ENCODE results near the gene SAMD8.
"Not testable (repeated sequence)": the region's sequence is repeated elsewhere in the genome, so short reads cannot be mapped to it uniquely, and the experiment has no call there.

The SAMD8 gene

DNA sequence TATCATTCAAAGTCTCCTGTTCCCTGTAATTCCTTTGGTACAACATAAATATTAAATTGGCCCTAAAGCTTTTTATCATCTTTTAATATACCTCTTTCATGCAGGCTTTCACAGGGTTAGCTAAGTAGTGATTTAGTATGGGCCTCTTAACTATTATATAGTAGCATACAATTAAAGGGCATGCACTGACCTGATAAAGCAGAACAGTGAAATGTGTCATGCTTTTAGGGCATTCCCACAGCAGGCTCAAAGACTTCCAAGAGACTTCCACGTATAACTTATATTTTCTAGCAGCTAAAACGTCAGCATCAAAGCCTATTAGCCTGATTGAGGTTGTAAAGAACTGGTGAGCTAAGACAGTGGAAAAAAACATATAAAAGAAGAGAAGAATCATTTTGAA lies 35.3 kb downstream of the SAMD8 start:
- DNase-seq, result no peak

DNA sequence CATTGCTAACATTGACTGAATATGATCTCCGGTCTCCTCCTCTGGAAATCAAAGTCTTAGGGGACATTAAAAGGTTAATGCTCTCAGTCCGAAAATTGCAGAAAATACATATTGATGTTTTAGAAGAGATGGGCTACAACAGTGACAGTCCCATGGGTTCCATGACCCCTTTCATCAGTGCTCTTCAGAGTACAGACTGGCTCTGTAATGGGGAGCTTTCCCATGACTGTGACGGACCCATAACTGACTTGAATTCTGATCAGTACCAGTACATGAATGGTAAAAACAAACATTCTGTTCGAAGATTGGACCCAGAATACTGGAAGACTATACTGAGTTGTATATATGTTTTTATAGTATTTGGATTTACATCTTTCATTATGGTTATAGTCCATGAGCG lies 39.2 kb downstream of the SAMD8 start:
- no peak for DNase-seq

- DNase-seq, result no peak
These were observed 48.1 kb downstream of the SAMD8 start for GRCh38 chr10:75159519-75159918.

DNA sequence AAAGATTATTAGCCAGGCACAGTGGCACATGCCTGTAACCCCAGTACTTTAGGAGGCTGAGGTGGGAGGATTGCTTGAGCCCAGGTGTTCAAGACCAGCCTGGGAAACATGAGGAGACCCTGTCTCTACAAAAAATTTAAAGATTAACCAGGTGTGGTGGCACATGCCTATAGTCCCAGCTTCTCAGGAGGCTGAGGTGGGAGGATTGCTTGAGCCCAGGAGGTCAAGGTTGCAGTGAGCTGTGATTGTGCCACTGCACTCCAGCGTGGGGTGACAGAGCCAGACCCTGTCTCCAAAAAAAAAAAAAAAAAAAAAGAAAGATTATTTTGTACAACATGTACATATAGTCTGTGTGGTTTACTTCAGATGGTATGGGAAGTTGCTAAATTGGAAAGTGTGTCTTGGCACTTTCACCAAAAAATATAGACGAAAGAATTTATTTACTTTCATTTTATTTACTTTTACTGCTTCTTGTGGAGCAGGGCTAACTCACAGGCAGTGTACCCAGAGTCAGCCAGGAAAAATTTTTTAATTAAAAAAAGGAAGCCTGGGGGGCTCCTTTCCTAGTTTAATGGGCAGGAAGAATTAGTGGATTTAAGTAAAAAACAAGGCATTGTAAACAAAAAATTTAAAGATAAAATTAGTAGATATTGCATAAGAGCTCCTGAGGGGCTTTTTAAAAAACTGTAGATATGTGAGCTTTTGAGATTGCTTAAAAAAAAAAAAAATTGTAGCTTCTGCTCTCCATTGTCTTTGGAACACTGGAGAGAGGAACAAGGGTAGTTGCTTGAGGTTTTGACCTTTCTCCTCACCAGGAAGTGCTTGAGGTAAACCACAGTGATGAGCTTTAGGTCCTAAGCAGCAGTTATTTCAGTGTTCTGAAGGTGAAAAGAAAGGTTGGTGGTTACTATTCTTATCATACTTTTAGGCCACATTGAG lies 54.5 kb downstream of the SAMD8 start:
- DNase-seq, result peak; percentile 16

GRCh38 chr10:75166623-75166972 lies 55.1 kb downstream of the SAMD8 start:
- DNase-seq, result no peak

GRCh38 chr10:75168275-75168674 lies 56.8 kb downstream of the SAMD8 start:
- no peak for DNase-seq

GRCh38 chr10:75170215-75170614 lies 58.8 kb downstream of the SAMD8 start:
- no peak for DNase-seq

DNA sequence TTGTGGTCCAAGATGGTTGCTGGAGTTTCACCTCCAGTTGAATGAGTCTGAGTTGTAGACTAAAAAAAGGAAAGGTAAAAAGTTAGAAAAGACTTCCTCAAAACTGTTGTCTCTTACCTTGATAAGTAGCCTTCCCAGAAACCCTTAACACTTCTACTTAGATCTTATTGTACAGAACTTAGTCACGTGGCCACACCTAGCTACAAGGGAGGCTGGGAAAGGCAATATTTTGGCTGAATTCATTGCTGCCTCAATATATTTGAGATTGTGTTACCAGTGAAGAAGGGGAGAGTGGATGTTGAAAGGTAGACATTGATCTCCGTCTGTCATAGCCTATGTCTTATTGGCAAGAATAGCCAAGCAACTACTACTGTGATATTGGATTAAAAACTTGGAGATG lies 63.6 kb downstream of the SAMD8 start:
- no peak for DNase-seq

DNA sequence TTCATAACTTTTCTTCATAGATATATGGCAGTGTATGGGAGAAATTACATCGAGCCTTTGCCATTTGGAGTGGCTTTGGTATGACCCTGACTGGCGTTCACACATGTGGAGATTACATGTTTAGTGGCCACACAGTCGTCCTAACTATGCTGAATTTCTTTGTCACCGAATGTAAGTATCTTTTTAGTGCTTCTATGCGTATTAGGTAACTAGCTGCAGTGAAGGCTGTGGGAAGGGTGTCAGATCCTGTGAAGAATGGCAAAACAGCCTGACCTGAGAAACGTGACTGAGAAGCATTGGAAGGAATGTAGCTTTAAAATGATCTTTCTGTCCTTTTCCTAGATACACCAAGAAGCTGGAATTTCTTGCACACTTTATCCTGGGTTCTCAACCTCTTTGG lies 64.6 kb downstream of the SAMD8 start:
- DNase-seq, result no peak

DNA sequence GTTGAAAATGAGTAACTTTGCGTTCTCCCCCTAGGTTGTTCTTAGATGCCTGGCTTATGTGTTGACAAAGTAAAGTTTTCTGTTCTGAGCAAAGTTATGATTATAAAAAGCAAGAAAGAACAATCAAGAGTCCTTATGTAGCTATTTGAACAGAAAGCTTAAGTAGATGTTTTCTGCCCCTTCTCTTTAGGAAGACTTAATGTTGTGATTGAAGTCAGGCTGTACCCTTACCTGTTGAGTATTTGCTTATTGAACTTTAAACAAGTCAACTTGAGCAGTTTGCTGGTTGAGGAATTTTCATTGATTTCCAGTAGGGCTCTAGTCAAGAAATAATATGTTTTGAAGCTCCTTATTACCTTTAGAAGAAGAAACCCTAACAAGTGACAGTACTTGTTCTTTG lies 65.3 kb downstream of the SAMD8 start:
- no peak for DNase-seq

GRCh38 chr10:75179657-75180177 lies 68.3 kb downstream of the SAMD8 start:
- no peak for DNase-seq

DNA sequence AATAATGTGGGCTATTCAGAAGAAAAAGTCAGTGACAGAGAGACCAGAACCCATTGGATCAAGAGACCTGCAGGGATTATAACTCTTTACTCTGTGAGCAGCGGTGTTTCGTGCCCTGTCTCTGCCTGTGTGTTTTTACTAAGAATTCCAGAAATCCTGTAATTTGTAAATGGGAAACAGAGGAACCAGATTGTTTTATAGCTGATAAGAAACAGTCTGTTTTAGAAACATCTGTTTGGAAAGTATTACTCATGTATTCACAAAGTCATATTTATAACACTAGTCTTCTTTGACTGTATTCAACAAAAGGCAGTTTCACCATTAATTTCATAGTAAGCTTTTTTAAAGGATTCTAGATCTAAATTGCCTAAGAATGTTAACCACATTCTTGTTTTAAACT lies 69.1 kb downstream of the SAMD8 start:
- DNase-seq, result no peak

GRCh38 chr10:75181073-75181472 lies 69.6 kb downstream of the SAMD8 start:
- DNase-seq, result no peak

DNA sequence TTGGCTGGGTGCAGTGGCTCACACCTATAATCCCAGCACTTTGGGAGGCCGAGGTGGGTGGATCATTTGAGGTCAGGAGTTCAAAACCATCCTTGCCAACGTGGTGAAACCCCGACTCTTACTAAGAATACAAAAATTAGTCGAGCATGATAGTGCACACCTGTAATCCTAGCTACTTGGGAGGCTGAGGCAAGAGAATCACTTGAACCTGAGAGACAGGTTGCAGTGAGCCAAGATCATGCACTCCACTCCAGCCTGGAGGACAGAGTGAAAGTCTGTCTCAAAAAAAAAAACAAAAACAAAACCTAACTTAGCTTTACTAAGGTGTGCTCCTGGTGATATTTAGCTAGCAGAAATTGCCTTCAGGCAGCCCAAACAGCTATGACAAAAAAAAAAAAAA lies 74.9 kb downstream of the SAMD8 start:
- DNase-seq, result no peak

DNA sequence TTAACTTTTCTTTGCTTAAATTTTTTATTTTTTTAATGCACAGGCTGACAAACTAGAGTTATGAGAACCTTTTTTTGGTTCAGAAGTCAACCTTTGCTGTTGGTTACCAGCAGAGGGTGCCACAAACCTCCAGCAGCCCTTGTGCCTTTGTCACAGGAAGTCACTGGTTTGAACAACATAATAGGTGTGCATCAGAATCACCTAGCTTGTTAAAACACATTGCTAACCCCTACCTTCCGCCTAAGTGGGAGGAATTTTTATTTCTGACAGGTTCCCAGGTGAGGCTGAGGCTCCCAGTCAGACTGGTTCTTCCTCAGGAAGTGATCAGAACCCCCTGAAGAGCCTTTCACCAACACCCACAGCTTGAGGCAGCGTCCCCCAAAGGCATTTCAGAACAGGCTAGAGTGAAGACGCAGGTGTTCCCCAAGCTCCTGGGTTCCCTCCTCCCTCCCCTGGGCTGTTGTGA lies 76.5 kb downstream of the SAMD8 start:
- DNase-seq, result peak; percentile 86

GRCh38 chr10:75188522-75188921 lies 77.1 kb downstream of the SAMD8 start:
- DNase-seq, result not testable (repeated sequence)

GRCh38 chr10:75189266-75190096 lies 78.0 kb downstream of the SAMD8 start:
- no peak for DNase-seq

DNA sequence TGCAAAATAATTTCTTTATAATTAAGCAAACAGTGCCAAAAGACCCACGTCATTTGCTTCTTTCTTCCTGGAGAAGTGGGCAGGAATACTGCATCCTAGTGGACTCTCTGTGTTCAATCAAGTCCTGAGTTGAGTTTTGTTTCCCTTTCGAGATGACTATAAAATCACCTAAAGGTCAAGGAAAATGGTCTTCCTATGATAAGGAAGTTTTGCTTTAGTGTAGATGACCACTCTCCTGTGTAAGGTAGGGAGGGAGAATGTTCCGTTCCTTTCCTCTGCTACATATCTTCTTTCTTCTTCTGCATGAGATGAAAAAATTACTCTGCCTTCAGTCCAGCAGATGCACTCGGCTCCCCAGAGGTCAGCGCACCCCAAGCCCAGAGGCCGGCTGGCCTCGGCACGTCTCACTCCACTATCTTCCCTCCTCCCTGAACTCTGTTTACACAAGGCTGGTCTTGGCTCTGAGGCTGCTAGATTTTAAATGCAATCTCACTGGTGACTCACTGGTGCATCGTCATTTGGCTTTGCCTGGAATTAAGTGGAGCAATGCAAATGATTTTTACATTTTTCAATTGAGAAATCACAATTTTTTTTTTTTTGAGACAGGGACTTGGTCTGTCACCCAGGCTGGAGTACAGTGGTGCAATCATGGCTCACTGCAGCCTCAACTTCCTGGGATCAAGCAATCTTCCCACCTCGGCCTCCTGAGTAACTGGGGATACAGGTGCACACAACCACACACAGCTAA lies 80.5 kb downstream of the SAMD8 start:
- DNase-seq, result peak; percentile 78

GRCh38 chr10:75194625-75195024 lies 83.2 kb downstream of the SAMD8 start:
- DNase-seq, result not testable (repeated sequence)

GRCh38 chr10:75195035-75195763 lies 83.7 kb downstream of the SAMD8 start:
- no peak for DNase-seq

- DNase-seq, result no peak
These were observed 85.6 kb downstream of the SAMD8 start for GRCh38 chr10:75197066-75197465.

DNA sequence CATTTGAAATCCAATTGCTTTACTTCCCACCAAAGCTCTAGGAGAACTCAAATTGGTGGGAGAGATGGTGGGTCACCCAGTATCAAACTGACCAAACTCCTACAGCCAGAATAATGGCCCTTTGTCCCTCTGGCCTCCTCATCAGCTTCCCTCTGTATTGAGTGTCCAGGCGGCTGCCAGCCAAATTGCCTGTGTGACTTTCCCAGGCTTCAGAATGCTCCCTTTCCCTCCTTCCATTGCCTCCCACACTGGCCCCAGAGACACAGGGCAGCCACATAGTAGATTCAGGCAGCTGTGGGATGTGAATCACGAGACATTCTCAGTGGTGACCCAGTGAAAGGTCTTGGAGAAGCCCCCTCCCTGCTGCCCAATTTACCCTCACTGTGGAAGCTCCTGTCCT lies 86.5 kb downstream of the SAMD8 start:
- DNase-seq, result no peak
